CD4-positive, CD25-positive, alpha-beta regulatory T cell (primary cell): Measurements from ENCODE around the gene SPRR2F. TPM values are rescaled to one million over a fixed set of nuclear protein-coding genes. Genes with fewer than 3 reads are reported as not detected.
"Not testable (repeated sequence)": the region's sequence is repeated elsewhere in the genome, so short reads cannot be mapped to it uniquely, and the experiment has no call there.

Experiments used
- ATAC-seq, 2 donors: fragments of 150-1000 bp; cut with Tn5 transposase; one replicate each; pipeline ENCODE4 v1.10.0; 2021; ENCODE audit warnings: low read depth in 2 of 2, moderate number of reproducible peaks in 2 of 2, moderate library complexity in 1 of 2
- DNase-seq, 3 donors: peaks; one replicate each; pipeline versions ENCODE4 v3.0.0 to v3.0.0-alpha.2; 2012 to 2022; ENCODE audit warnings: mixed read lengths in 1 of 3
- H3K27ac ChIP-seq: one replicate; pipeline ENCODE4 v1.7.0; 2013; ENCODE audit warnings: mild to moderate bottlenecking, low read length; ENCODE audit not compliant: insufficient read depth, poor library complexity, severe bottlenecking
- H3K27me3 ChIP-seq: one replicate; pipeline ENCODE4 v1.7.0; 2013; ENCODE audit warnings: low read length; ENCODE audit not compliant: control insufficient read depth, insufficient read depth
- H3K36me3 ChIP-seq: one replicate; pipeline ENCODE4 v1.7.0; 2013; ENCODE audit warnings: mild to moderate bottlenecking, low read length, moderate library complexity; ENCODE audit not compliant: control insufficient read depth, insufficient read depth
- H3K4me1 ChIP-seq: 2 replicates; pipeline ENCODE4 v1.7.0; 2013; ENCODE audit warnings: mild to moderate bottlenecking, low read length; ENCODE audit not compliant: insufficient read depth, control insufficient read depth, poor library complexity, severe bottlenecking
- H3K4me3 ChIP-seq: one replicate; pipeline ENCODE4 v1.7.0; 2013; ENCODE audit warnings: low read depth, mild to moderate bottlenecking, low read length, moderate library complexity
- H3K9me3 ChIP-seq, 2 experiments: 1 replicate in 1 of 2; 2 replicates in 1 of 2; pipeline ENCODE4 v1.7.0; 2013; ENCODE audit warnings: low read length in 2 of 2, mild to moderate bottlenecking in 1 of 2, moderate library complexity in 1 of 2; ENCODE audit not compliant: control insufficient read depth in 2 of 2
- H3K27ac Mint-ChIP-seq, 3 donors: one replicate each; pipeline ENCODE4 v1.8.0; 2020 to 2022; ENCODE audit warnings: mild to moderate bottlenecking in 3 of 3, mixed read lengths in 3 of 3, moderate library complexity in 2 of 3
- H3K27me3 Mint-ChIP-seq: one replicate; pipeline ENCODE4 v1.8.0; 2022; ENCODE audit warnings: mild to moderate bottlenecking, mixed read lengths
- H3K36me3 Mint-ChIP-seq: one replicate; pipeline ENCODE4 v1.8.0; 2020; ENCODE audit warnings: mixed read lengths
- H3K4me1 Mint-ChIP-seq, 4 donors: one replicate each; pipeline ENCODE4 v1.8.0; 2020 to 2022; ENCODE audit warnings: mixed read lengths in 4 of 4, mild to moderate bottlenecking in 1 of 4
- H3K4me3 Mint-ChIP-seq, 4 donors: one replicate each; pipeline ENCODE4 v1.8.0; 2020 to 2022; ENCODE audit warnings: mild to moderate bottlenecking in 4 of 4, mixed read lengths in 4 of 4, moderate library complexity in 3 of 4
- H3K9me3 Mint-ChIP-seq, 7 donors: one replicate each; pipeline ENCODE4 v1.8.0; 2020 to 2022; ENCODE audit warnings: mixed read lengths in 7 of 7, mild to moderate bottlenecking in 3 of 7, moderate library complexity in 2 of 7
- polyA plus RNA-seq, 4 donors: library from polyadenylated mRNA; unstranded; fragments of 300-500 nt; fragmentation: Illumina TruSeq; gene quantifications; one replicate each; pipeline ENCODE4 v1.2.3, GENCODE V29; 2021
- total RNA-seq: library from RNA; stranded (reverse); gene quantifications from one replicate; pipeline ENCODE4 v1.2.3, GENCODE V29; 2022

SPRR2F gene
- total and polyA plus RNA-seq, 5 donors from 2014 or later = not detected

DNA sequence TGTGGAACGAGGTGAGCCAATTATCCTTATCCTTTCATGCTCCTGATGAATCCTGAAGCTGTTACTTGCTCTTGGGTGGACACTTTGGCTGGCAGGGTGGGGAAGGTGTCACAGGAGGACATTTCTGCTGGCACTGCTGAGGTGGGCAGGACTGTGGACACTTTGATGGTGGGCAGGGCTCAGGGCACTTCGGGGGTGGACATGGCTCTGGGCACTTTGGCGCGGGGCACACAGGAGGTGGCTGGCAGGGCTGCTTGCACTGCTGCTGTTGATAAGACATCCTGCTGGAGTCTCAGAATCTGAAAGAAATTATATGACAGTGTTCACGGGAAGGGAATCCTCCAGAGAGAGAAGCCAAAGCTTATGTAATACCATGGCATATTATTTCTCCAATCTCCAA is 862 bp downstream of the SPRR2F start:
- DNase-seq, H3K4me3 ChIP-seq, H3K4me1 Mint-ChIP-seq, H3K9me3 Mint-ChIP-seq, H3K27ac ChIP-seq, H3K36me3 ChIP-seq, H3K4me3 Mint-ChIP-seq, ATAC-seq, H3K27ac Mint-ChIP-seq, H3K36me3 Mint-ChIP-seq, H3K27me3 ChIP-seq, H3K9me3 ChIP-seq, H3K4me1 ChIP-seq: not testable (repeated sequence)
- peaks cover 13% of the 10 kb centered on the region for H3K27me3 Mint-ChIP-seq

DNA sequence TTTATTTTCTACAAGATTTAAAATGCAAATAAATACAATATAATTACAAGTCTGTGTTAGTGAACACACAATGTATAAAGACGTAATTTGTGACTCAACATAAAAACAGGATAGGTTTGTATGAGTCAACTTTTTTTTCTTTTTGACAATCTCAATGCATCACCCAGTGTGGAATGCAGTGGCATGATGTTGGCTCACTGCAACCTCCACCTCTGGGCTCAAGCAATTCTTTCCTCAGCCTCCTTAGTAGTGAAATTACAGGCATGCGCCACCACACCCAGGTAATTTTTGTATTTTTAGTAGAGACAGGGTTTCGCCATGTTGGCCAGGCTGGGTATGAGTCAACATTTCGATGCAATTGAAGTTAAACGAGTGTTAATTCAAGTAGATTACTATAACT is 13.1 kb downstream of the SPRR2F start:
- peaks cover 29% of the 10 kb centered on the region for H3K27me3 Mint-ChIP-seq
- Histone ChIP-seq H3K27me3 (no peaks in the 10 kb centered on the region), H3K4me3 (no peak overlapping the region), H3K27ac (no peak overlapping the region), H3K36me3 (no peaks in the 10 kb centered on the region), H3K4me1 (no peaks in the 10 kb centered on the region), H3K9me3 (no peaks in the 10 kb centered on the region)
- H3K27ac Mint-ChIP-seq = no peak overlapping the region
- DNase-seq = no peak
- H3K9me3 Mint-ChIP-seq = peaks cover 0 to 13% (median 2%) of the 10 kb centered on the region in 7 donors
- H3K36me3 Mint-ChIP-seq = no peaks in the 10 kb centered on the region
- no peak overlapping the region for H3K4me3 Mint-ChIP-seq
- no peaks in the 10 kb centered on the region for H3K4me1 Mint-ChIP-seq
- ATAC-seq = no peak

DNA sequence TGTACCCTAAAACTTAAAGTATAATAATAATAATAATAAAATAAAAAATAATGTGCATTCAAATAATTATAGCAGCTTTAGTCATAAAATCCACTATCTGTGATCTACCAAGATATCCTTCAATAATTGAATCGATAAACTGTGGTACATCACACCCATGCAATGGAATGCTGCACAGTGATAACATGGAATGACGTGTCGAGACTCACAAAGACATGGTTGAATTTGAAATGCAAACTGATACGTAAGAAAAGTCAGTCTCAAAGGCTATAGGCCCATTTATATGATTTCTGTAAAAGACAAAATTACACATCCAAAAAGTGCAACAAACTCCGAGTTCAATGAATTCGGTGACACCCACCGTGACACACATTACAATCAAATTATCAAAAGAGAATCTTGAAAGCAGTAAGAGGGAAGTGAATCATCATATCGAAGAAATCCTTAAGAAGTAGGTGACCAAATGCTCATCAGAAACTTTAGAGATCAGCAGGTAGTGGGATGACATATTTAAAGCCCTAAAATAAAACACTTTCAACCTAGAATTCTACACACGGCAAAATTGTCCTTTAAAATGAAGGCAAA is 13.8 kb downstream of the SPRR2F start:
- Histone ChIP-seq H3K27me3 (no peaks in the 10 kb centered on the region), H3K4me3 (no peak overlapping the region), H3K27ac (no peak overlapping the region), H3K9me3 (no peaks in the 10 kb centered on the region), H3K36me3 (no peaks in the 10 kb centered on the region), H3K4me1 (no peaks in the 10 kb centered on the region)
- H3K27ac Mint-ChIP-seq = no peak overlapping the region
- H3K4me1 Mint-ChIP-seq = no peaks in the 10 kb centered on the region
- no peak for ATAC-seq
- H3K27me3 Mint-ChIP-seq = peaks cover 30% of the 10 kb centered on the region
- no peaks in the 10 kb centered on the region for H3K36me3 Mint-ChIP-seq
- no peak for DNase-seq
- H3K4me3 Mint-ChIP-seq = no peak overlapping the region
- H3K9me3 Mint-ChIP-seq = peaks cover 0 to 12% (median 0%) of the 10 kb centered on the region in 7 donors

DNA sequence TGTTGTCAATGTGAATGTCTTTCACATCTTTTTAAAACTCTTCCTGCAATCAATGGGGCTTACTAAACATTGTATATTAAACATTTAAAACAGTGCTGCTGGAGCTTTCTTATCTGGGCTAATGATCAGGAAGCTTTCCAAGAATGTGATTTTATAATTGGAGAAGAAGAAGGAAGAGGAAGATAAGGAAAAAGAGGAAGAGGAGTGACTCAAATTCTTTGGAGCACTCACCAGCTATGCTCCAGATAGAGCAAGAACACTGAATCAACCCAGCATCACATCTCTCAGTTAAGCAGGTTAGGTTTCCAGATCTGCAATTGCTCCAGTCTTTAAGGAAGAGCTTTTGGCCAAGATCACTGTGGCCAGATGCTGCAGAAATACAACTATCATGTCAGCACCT is 17.6 kb downstream of the SPRR2F start:
- DNase-seq = no peak
- Mint-ChIP-seq H3K4me3 (no peak overlapping the region), H3K27me3 (peaks cover 28% of the 10 kb centered on the region), H3K4me1 (no peaks in the 10 kb centered on the region), H3K36me3 (no peaks in the 10 kb centered on the region), H3K9me3 (no peaks in the 10 kb centered on the region), H3K27ac (no peak overlapping the region)
- ATAC-seq = no peak
- Histone ChIP-seq H3K27ac (no peak overlapping the region), H3K4me1 (no peaks in the 10 kb centered on the region), H3K36me3 (no peaks in the 10 kb centered on the region), H3K4me3 (no peak overlapping the region), H3K9me3 (no peaks in the 10 kb centered on the region), H3K27me3 (peaks cover 2% of the 10 kb centered on the region)

DNA sequence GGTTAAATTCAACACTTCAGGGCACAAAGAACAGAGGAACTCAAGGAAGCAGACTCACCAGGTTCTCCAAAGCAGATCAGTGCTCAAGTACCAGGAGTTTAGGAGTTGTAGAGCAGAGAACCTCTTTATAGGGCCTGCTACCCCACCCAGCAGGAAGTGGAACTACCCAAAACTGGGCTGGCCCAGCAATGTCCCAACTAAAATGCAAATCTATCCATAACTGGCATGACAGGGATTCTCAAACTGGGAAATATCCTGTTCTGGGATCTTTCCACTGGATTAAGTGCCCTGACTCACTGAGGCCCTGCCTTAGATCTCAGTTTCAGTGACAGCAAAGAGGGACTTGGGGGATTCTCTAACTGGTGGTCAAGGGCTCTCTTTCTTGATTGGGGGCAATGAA is 18.9 kb downstream of the SPRR2F start, which contains the start of gene SPRR2E:
SPRR2E (minus strand) TSS at position 101 of the 400 bp plus-strand sequence. CDS start 775 bp downstream, outside the sequence.
- no peaks in the 10 kb centered on the region for H3K4me1 ChIP-seq
- H3K9me3 Mint-ChIP-seq = no peaks in the 10 kb centered on the region
- H3K27ac Mint-ChIP-seq = no peak within 1 kb of the TSS
- no peaks in the 10 kb centered on the region for H3K36me3 ChIP-seq
- H3K27ac ChIP-seq = no peak within 1 kb of the TSS
- H3K36me3 Mint-ChIP-seq = no peaks in the 10 kb centered on the region
- no peaks in the 10 kb centered on the region for H3K9me3 ChIP-seq
- H3K27me3 Mint-ChIP-seq = peaks cover 25% of the 10 kb centered on the region
- H3K4me3 Mint-ChIP-seq = no peak within 1 kb of the TSS
- ATAC-seq (no peak), DNase-seq (no peak)
- no peak within 1 kb of the TSS for H3K4me3 ChIP-seq
- no peaks in the 10 kb centered on the region for H3K4me1 Mint-ChIP-seq
- peaks cover 3% of the 10 kb centered on the region for H3K27me3 ChIP-seq

DNA sequence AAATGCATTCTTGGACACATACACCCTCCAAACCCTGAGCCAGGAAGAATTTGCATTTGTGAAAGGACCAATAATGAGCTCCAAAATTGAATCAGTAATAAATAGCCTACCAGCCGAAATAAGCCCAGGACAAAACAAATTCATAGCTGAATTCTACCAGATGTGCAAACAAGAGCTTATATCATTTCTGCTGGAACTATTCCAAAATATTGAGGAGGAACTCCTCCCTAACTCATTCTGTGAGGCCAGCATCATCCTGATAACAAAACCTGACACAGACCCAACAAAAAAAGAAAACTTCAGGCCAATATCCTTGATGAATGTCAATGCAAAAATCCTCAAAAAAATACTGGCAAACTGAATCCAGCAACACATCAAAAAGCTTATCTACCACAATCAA is 25.7 kb downstream of the SPRR2F start:
- DNase-seq = no peak
- no peak overlapping the region for H3K27ac Mint-ChIP-seq
- Histone ChIP-seq H3K27ac (no peak overlapping the region), H3K4me3 (no peak overlapping the region), H3K4me1 (no peaks in the 10 kb centered on the region), H3K9me3 (no peaks in the 10 kb centered on the region), H3K27me3 (peaks cover 3% of the 10 kb centered on the region), H3K36me3 (no peaks in the 10 kb centered on the region)
- H3K4me1 Mint-ChIP-seq = no peaks in the 10 kb centered on the region
- no peak for ATAC-seq
- H3K27me3 Mint-ChIP-seq = peaks cover 23% of the 10 kb centered on the region
- H3K9me3 Mint-ChIP-seq = peaks cover 0 to 5% (median 0%) of the 10 kb centered on the region in 7 donors
- H3K4me3 Mint-ChIP-seq = no peak overlapping the region
- H3K36me3 Mint-ChIP-seq = no peaks in the 10 kb centered on the region

DNA sequence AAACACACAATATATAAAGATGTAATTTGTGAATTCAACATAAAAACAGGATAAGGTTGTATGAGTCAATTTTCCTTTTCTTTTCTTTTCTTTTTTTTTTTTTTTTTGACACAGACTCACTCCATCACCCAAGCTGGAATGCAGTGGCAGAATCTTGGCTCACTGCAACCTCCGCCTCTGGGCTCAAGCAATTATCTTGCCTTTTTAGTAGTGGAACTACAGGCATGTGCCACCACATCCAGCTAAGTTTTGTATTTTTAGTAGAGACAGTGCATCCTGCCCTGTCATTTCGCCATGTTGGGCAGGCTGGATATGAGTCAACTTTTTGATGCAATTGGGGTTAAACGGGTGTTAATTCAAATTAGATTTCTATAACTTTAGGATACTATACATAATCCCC is 31.6 kb downstream of the SPRR2F start:
- H3K36me3 ChIP-seq = no peaks in the 10 kb centered on the region
- no peaks in the 10 kb centered on the region for H3K27me3 ChIP-seq
- no peak overlapping the region for H3K4me3 Mint-ChIP-seq
- ATAC-seq = no peak
- no peaks in the 10 kb centered on the region for H3K4me1 Mint-ChIP-seq
- H3K9me3 ChIP-seq = no peaks in the 10 kb centered on the region
- no peak overlapping the region for H3K4me3 ChIP-seq
- H3K36me3 Mint-ChIP-seq = no peaks in the 10 kb centered on the region
- no peak overlapping the region for H3K27ac Mint-ChIP-seq
- DNase-seq = no peak
- H3K27me3 Mint-ChIP-seq = peaks cover 16% of the 10 kb centered on the region
- peaks cover 0 to 12% (median 5%) of the 10 kb centered on the region in 7 donors for H3K9me3 Mint-ChIP-seq
- H3K27ac ChIP-seq = no peak overlapping the region
- H3K4me1 ChIP-seq = no peaks in the 10 kb centered on the region
